CD4-positive, alpha-beta memory T cell (primary cell): Measurements from ENCODE around the gene VSIR. TPM values are rescaled to one million over a fixed set of nuclear protein-coding genes. Genes with fewer than 3 reads are reported as not detected.

Source experiments
- CTCF ChIA-PET: fragments of 350-600 bp; sonication (Branson Sonifier 250); formaldehyde crosslinking; loops from one replicate; lab custom pipeline; 2021; ENCODE audit warnings: inconsistent platforms; ENCODE audit not compliant: partially characterized antibody; lab: Charles Lee
- POLR2A ChIA-PET: fragments of 350-600 bp; sonication (Branson Sonifier 250); formaldehyde crosslinking; loops from one replicate; lab custom pipeline; 2021; ENCODE audit not compliant: partially characterized antibody; lab: Charles Lee
- DNase-seq, 5 donors: peaks; one replicate each; pipeline versions ENCODE4 v3.0.0 to v3.0.0-alpha.2; 2020 to 2022; ENCODE audit warnings: mixed read lengths in 1 of 5
- H3K27ac ChIP-seq: one replicate; pipeline ENCODE4 v1.7.0; 2013; ENCODE audit warnings: low read depth, low read length
- H3K27me3 ChIP-seq: 2 replicates; pipeline ENCODE4 v1.7.0; 2013; ENCODE audit warnings: mild to moderate bottlenecking, low read length, moderate library complexity; ENCODE audit not compliant: insufficient read depth
- H3K36me3 ChIP-seq: 2 replicates; pipeline ENCODE4 v1.7.0; 2013; ENCODE audit warnings: mild to moderate bottlenecking, low read length, moderate library complexity; ENCODE audit not compliant: insufficient read depth
- H3K4me1 ChIP-seq: 2 replicates; pipeline ENCODE4 v1.7.0; 2013; ENCODE audit warnings: mild to moderate bottlenecking, low read length, moderate library complexity; ENCODE audit not compliant: insufficient read depth
- H3K4me3 ChIP-seq, 2 donors: one replicate each; pipeline ENCODE4 v1.7.0; 2013; ENCODE audit warnings: low read length in 2 of 2, mild to moderate bottlenecking in 1 of 2
- H3K9me3 ChIP-seq, 2 donors: one replicate each; pipeline ENCODE4 v1.7.0; 2013; ENCODE audit warnings: low read length in 2 of 2, control low read depth in 1 of 2; ENCODE audit not compliant: control insufficient read depth in 1 of 2
- H3K27ac Mint-ChIP-seq, 7 donors: one replicate each; pipeline ENCODE4 v1.8.0; 2020 to 2021; ENCODE audit warnings: mixed read lengths in 7 of 7, mild to moderate bottlenecking in 6 of 7, inconsistent platforms in 3 of 7, moderate library complexity in 3 of 7
- H3K27me3 Mint-ChIP-seq, 2 donors: one replicate each; pipeline ENCODE4 v1.8.0; 2020 to 2021; ENCODE audit warnings: mixed read lengths in 2 of 2
- H3K36me3 Mint-ChIP-seq, 2 donors: one replicate each; pipeline ENCODE4 v1.8.0; 2020 to 2021; ENCODE audit warnings: mixed read lengths in 2 of 2, inconsistent platforms in 1 of 2, mild to moderate bottlenecking in 1 of 2
- H3K4me1 Mint-ChIP-seq, 4 donors: one replicate each; pipeline ENCODE4 v1.8.0; 2020 to 2021; ENCODE audit warnings: mixed read lengths in 4 of 4, mild to moderate bottlenecking in 1 of 4
- H3K4me3 Mint-ChIP-seq, 8 donors: one replicate each; pipeline ENCODE4 v1.8.0; 2020 to 2021; ENCODE audit warnings: mixed read lengths in 8 of 8, mild to moderate bottlenecking in 7 of 8, moderate library complexity in 6 of 8, inconsistent platforms in 3 of 8
- H3K9me3 Mint-ChIP-seq, 8 donors: one replicate each; pipeline ENCODE4 v1.8.0; 2020 to 2021; ENCODE audit warnings: mixed read lengths in 8 of 8, mild to moderate bottlenecking in 5 of 8, inconsistent platforms in 3 of 8, moderate library complexity in 1 of 8
- intact Hi-C: fragments of 100-400 bp; cut with micrococcal nuclease; formaldehyde crosslinking; loops from one replicate; pipeline ENCODE4 v1.15.1; 2023
- polyA plus RNA-seq, 2 donors: library from polyadenylated mRNA; unstranded; fragments of 300-500 nt; fragmentation: Illumina TruSeq; gene quantifications; one replicate each; pipeline ENCODE4 v1.2.3, GENCODE V29; 2021
- total RNA-seq, 2 experiments: library from RNA; stranded (reverse); gene quantifications; one replicate each; pipeline ENCODE4 v1.2.3, GENCODE V29; 2021

The VSIR gene
- total and polyA plus RNA-seq, 4 experiments from 2014 or later, result 97.8 to 372 (median 224) TPM

- CTCF ChIA-PET, result interaction anchor here (1.3 kb wide), 1 partner anchor 26 kb away, joined by 5 read pairs; the partner anchor contains the start of gene VSIR
- Mint-ChIP-seq H3K9me3 (no peaks in the 10 kb centered on the region), H3K4me3 (no peak overlapping the region)
Measured at GRCh38 chr10:71799608-71800453, 26.5 kb upstream of the VSIR start.

GRCh38 chr10:71799112-71799511 lies 25.8 kb upstream of the VSIR start:
- no peak overlapping the region for H3K4me3 Mint-ChIP-seq
- H3K4me1 Mint-ChIP-seq, result peaks cover 0 to 6% (median 3%) of the 10 kb centered on the region in 4 donors
- ChIA-PET POLR2A (no interaction called here), CTCF (no interaction called here)
- no peak overlapping the region for H3K27ac Mint-ChIP-seq
- DNase-seq, result no peak
- H3K9me3 Mint-ChIP-seq, result peaks cover 0 to 2% (median 0%) of the 10 kb centered on the region in 8 donors
- H3K27ac ChIP-seq, result no peak overlapping the region
- no peaks in the 10 kb centered on the region for H3K4me1 ChIP-seq
- no peaks in the 10 kb centered on the region for H3K27me3 Mint-ChIP-seq
- H3K27me3 ChIP-seq, result no peaks in the 10 kb centered on the region
- no peaks in the 10 kb centered on the region for H3K9me3 ChIP-seq
- no peaks in the 10 kb centered on the region for H3K36me3 ChIP-seq
- intact Hi-C loops, result no loop called here
- H3K4me3 ChIP-seq, result no peak overlapping the region
- peaks cover 0 to 8% of the 10 kb centered on the region in 2 donors for H3K36me3 Mint-ChIP-seq

More at GRCh38 chr10:71799608-71800453, 26.5 kb upstream of the VSIR start:
- POLR2A ChIA-PET, result no interaction called here
- no peak overlapping the region for H3K27ac Mint-ChIP-seq
- no peaks in the 10 kb centered on the region for H3K9me3 ChIP-seq
- peaks cover 0 to 6% (median 3%) of the 10 kb centered on the region in 4 donors for H3K4me1 Mint-ChIP-seq
- H3K36me3 ChIP-seq, result no peaks in the 10 kb centered on the region
- H3K4me1 ChIP-seq, result no peaks in the 10 kb centered on the region
- H3K36me3 Mint-ChIP-seq, result peaks cover 0 to 5% of the 10 kb centered on the region in 2 donors
- H3K27me3 ChIP-seq, result no peaks in the 10 kb centered on the region
- no peak for DNase-seq
- no peak overlapping the region for H3K4me3 ChIP-seq
- no peaks in the 10 kb centered on the region for H3K27me3 Mint-ChIP-seq
- no peak overlapping the region for H3K27ac ChIP-seq
- intact Hi-C loops, result no loop called here

GRCh38 chr10:71798308-71798624 lies 24.9 kb upstream of the VSIR start:
- CTCF ChIA-PET, result no interaction called here
- intact Hi-C loops, result no loop called here
- Histone ChIP-seq H3K27ac (no peak overlapping the region), H3K36me3 (no peaks in the 10 kb centered on the region), H3K9me3 (no peaks in the 10 kb centered on the region), H3K27me3 (no peaks in the 10 kb centered on the region), H3K4me3 (no peak overlapping the region), H3K4me1 (no peaks in the 10 kb centered on the region)
- Mint-ChIP-seq H3K4me3 (no peak overlapping the region), H3K9me3 (peaks cover 0 to 2% (median 0%) of the 10 kb centered on the region in 8 donors), H3K27me3 (no peaks in the 10 kb centered on the region), H3K4me1 (peaks cover 0 to 6% (median 3%) of the 10 kb centered on the region in 4 donors), H3K27ac (no peak overlapping the region), H3K36me3 (peaks cover 0 to 8% of the 10 kb centered on the region in 2 donors)
- POLR2A ChIA-PET, result no interaction called here
- DNase-seq, result no peak

GRCh38 chr10:71797533-71798307 lies 24.4 kb upstream of the VSIR start:
- Histone ChIP-seq H3K9me3 (no peaks in the 10 kb centered on the region), H3K36me3 (no peaks in the 10 kb centered on the region), H3K4me3 (no peak overlapping the region), H3K4me1 (no peaks in the 10 kb centered on the region), H3K27ac (no peak overlapping the region), H3K27me3 (no peaks in the 10 kb centered on the region)
- peaks cover 0 to 6% (median 3%) of the 10 kb centered on the region in 4 donors for H3K4me1 Mint-ChIP-seq
- no peaks in the 10 kb centered on the region for H3K27me3 Mint-ChIP-seq
- intact Hi-C loops, result no loop called here
- H3K4me3 Mint-ChIP-seq, result no peak overlapping the region
- H3K9me3 Mint-ChIP-seq, result peaks cover 0 to 2% (median 0%) of the 10 kb centered on the region in 8 donors
- no peak for DNase-seq
- POLR2A ChIA-PET, result no interaction called here
- peaks cover 0 to 8% of the 10 kb centered on the region in 2 donors for H3K36me3 Mint-ChIP-seq
- CTCF ChIA-PET, result no interaction called here
- no peak overlapping the region for H3K27ac Mint-ChIP-seq

- H3K36me3 Mint-ChIP-seq, result peaks cover 0 to 8% of the 10 kb centered on the region in 2 donors
- peaks cover 0 to 6% (median 3%) of the 10 kb centered on the region in 4 donors for H3K4me1 Mint-ChIP-seq
- no peaks in the 10 kb centered on the region for H3K27me3 ChIP-seq
- no peaks in the 10 kb centered on the region for H3K36me3 ChIP-seq
- H3K4me1 ChIP-seq, result no peaks in the 10 kb centered on the region
- H3K4me3 ChIP-seq, result no peak overlapping the region
- H3K9me3 ChIP-seq, result no peaks in the 10 kb centered on the region
- CTCF ChIA-PET, result no interaction called here
- peak overlapping the region in 2 of 7 donors; percentile 31 to 61 for H3K27ac Mint-ChIP-seq
- POLR2A ChIA-PET, result no interaction called here
- DNase-seq, result no peak
- H3K27me3 Mint-ChIP-seq, result no peaks in the 10 kb centered on the region
- intact Hi-C loops, result no loop called here
- H3K9me3 Mint-ChIP-seq, result peaks cover 0 to 2% (median 0%) of the 10 kb centered on the region in 8 donors
- no peak overlapping the region for H3K27ac ChIP-seq
- no peak overlapping the region for H3K4me3 Mint-ChIP-seq
Measured at GRCh38 chr10:71796749-71797405, 23.6 kb upstream of the VSIR start.

- H3K36me3 Mint-ChIP-seq, result peaks cover 0 to 8% of the 10 kb centered on the region in 2 donors
- POLR2A ChIA-PET, result no interaction called here
- H3K4me3 ChIP-seq, result no peak overlapping the region
- H3K27ac ChIP-seq, result no peak overlapping the region
- no peaks in the 10 kb centered on the region for H3K9me3 ChIP-seq
- H3K4me1 Mint-ChIP-seq, result peaks cover 0 to 6% (median 4%) of the 10 kb centered on the region in 4 donors
- no peak overlapping the region for H3K4me3 Mint-ChIP-seq
- H3K9me3 Mint-ChIP-seq, result peaks cover 0 to 2% (median 0%) of the 10 kb centered on the region in 8 donors
- DNase-seq, result no peak
- no peak overlapping the region for H3K27ac Mint-ChIP-seq
- no peaks in the 10 kb centered on the region for H3K27me3 Mint-ChIP-seq
- no peaks in the 10 kb centered on the region for H3K36me3 ChIP-seq
- no peaks in the 10 kb centered on the region for H3K4me1 ChIP-seq
- H3K27me3 ChIP-seq, result no peaks in the 10 kb centered on the region
- CTCF ChIA-PET, result interaction anchor here (0.6 to 1.2 kb wide), 2 partner anchors 87 to 195 kb away, joined by 3 to 5 read pairs; no protein-coding TSS in a partner anchor
- intact Hi-C loops, result no loop called here
Measured at GRCh38 chr10:71795248-71795647, 21.9 kb upstream of the VSIR start.
